Breast epithelium (tissue), 3 donors: ENCODE results near the gene MYBPH.

ENCODE experiments used
- POLR2A ChIP-seq: fragments of 450-650 bp; IDR thresholded peaks from one replicate; pipeline ENCODE4 v1.6.1; 2016; ENCODE audit warnings: antibody characterized with exemption, mild to moderate bottlenecking, moderate library complexity
- TF ChIP-seq, protein P1 (sequence below), 3 donors: fragments of 450-650 bp; IDR thresholded peaks; one replicate each; pipeline ENCODE4 v1.5.1; 2016 to 2017; ENCODE audit warnings: antibody characterized with exemption in 3 of 3, mild to moderate bottlenecking in 3 of 3, moderate library complexity in 3 of 3

DNA sequence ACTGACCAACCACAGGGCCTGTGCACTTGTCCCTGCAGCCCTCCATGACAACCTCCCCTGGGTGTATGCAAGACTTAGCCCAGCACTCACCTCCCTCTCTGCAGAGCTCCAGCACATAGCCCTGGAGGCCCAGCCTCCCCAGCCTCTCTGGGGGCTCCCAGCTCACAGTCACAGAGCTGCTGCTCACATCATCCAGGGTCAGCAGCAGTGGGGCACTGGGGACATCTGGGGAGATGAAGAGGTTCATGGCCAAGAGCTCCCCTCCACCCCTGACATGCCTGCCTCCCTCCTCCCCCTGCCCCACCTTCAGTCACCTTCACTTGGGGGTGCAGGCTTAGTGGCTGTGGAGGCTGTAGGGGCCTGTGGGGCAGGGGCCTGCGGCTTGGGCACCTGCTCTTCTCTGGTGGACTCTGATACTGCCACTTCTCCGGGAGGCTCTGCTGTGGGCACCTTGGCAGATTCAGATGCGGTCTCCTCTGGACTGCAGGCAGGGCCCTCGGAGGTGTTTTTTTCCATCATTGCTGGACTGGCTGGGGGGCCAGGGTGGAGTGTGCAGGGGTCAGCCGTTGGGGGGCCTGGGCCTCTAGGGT lies at the start of gene MYBPH:
- TF ChIP-seq, protein P1, sequence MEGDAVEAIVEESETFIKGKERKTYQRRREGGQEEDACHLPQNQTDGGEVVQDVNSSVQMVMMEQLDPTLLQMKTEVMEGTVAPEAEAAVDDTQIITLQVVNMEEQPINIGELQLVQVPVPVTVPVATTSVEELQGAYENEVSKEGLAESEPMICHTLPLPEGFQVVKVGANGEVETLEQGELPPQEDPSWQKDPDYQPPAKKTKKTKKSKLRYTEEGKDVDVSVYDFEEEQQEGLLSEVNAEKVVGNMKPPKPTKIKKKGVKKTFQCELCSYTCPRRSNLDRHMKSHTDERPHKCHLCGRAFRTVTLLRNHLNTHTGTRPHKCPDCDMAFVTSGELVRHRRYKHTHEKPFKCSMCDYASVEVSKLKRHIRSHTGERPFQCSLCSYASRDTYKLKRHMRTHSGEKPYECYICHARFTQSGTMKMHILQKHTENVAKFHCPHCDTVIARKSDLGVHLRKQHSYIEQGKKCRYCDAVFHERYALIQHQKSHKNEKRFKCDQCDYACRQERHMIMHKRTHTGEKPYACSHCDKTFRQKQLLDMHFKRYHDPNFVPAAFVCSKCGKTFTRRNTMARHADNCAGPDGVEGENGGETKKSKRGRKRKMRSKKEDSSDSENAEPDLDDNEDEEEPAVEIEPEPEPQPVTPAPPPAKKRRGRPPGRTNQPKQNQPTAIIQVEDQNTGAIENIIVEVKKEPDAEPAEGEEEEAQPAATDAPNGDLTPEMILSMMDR (IDR thresholded peaks at IDR 0.05): no peak
- no peak for TF ChIP-seq POLR2A
